HepG2 (cell line): ENCODE data around the gene NOTUM. TPM values are rescaled to one million over a fixed set of nuclear protein-coding genes. Genes with fewer than 3 reads are reported as not detected.

Source experiments
- CREB1 ChIP-seq, 2 experiments: fragments of 450-650 bp in 1 of 2; IDR thresholded peaks; 2 replicates each; pipeline ENCODE4 v1.6.1; 2016 to 2017; ENCODE audit warnings: control low read depth in 1 of 2, mild to moderate bottlenecking in 1 of 2, missing compliant biosample characterization in 1 of 2, missing genetic modification characterization in 1 of 2
- DBP ChIP-seq: sonication (generic); formaldehyde crosslinking; IDR thresholded peaks from 2 replicates; pipeline ENCODE4 v1.4.0; 2020; ENCODE audit warnings: missing genetic modification reagents; ENCODE audit errors: not compliant biosample characterization
- EHMT2 ChIP-seq: fragments of 200-600 bp; sonication (generic); IDR thresholded peaks from 2 replicates; pipeline ENCODE4 v1.7.0; 2017; ENCODE audit warnings: antibody characterized with exemption, low read depth, low read length, borderline replicate concordance
- ELF1 ChIP-seq: sonication (generic); formaldehyde crosslinking; IDR thresholded peaks from 2 replicates; pipeline ENCODE4 v1.4.0; 2020; ENCODE audit warnings: missing genetic modification reagents
- FOXJ3 ChIP-seq: sonication (generic); formaldehyde crosslinking; IDR thresholded peaks from 2 replicates; pipeline ENCODE4 v1.4.0; 2020; ENCODE audit warnings: missing genetic modification reagents, mild to moderate bottlenecking, borderline replicate concordance
- FOXO4 ChIP-seq: sonication (generic); formaldehyde crosslinking; conservative IDR thresholded peaks from 2 replicates; pipeline ENCODE4 v1.8.1; 2023; ENCODE audit warnings: missing genetic modification reagents
- ISX ChIP-seq: sonication (generic); formaldehyde crosslinking; conservative IDR thresholded peaks from 2 replicates; pipeline ENCODE4 v1.5.0; 2020; ENCODE audit warnings: missing genetic modification reagents
- NFYC ChIP-seq: IDR thresholded peaks from 2 replicates; pipeline ENCODE4 v1.6.1; 2016; ENCODE audit warnings: missing genetic modification reagents, missing compliant biosample characterization
- NR2F1 ChIP-seq, 2 experiments: fragments of 450-650 bp in 1 of 2; formaldehyde crosslinking in 1 of 2; IDR thresholded peaks; 2 replicates each; pipeline versions ENCODE4 v1.5.0 to v1.6.1; 2016 to 2020; ENCODE audit warnings: mild to moderate bottlenecking in 1 of 2, missing compliant biosample characterization in 1 of 2, missing genetic modification reagents in 1 of 2, moderate library complexity in 1 of 2
- PAX8 ChIP-seq: sonication (generic); formaldehyde crosslinking; IDR thresholded peaks from 2 replicates; pipeline ENCODE4 v1.8.0; 2022; ENCODE audit warnings: mild to moderate bottlenecking, missing genetic modification reagents, borderline replicate concordance
- PHF21A ChIP-seq: sonication (generic); formaldehyde crosslinking; IDR thresholded peaks from 2 replicates; pipeline ENCODE4 v1.5.0; 2020; ENCODE audit warnings: mild to moderate bottlenecking, missing genetic modification reagents
- REL ChIP-seq: sonication (generic); formaldehyde crosslinking; conservative IDR thresholded peaks from 2 replicates; pipeline ENCODE4 v1.8.0; 2022; ENCODE audit warnings: mild to moderate bottlenecking, missing genetic modification reagents, moderate library complexity
- SCMH1 ChIP-seq: sonication (generic); formaldehyde crosslinking; IDR thresholded peaks from 2 replicates; pipeline ENCODE4 v1.9.0; 2021; ENCODE audit warnings: missing genetic modification reagents, mild to moderate bottlenecking, borderline replicate concordance
- SNRNP70 ChIP-seq: fragments of 200-400 bp; formaldehyde crosslinking; IDR thresholded peaks from 2 replicates; pipeline ENCODE4 v1.6.1; 2017; ENCODE audit warnings: mild to moderate bottlenecking, low read depth, low read length, moderate library complexity
- SRF ChIP-seq: IDR thresholded peaks from 2 replicates; pipeline ENCODE4 v1.6.1; 2011; ENCODE audit warnings: mild to moderate bottlenecking, low read depth, low read length, moderate library complexity
- SSRP1 ChIP-seq: IDR thresholded peaks from 2 replicates; pipeline ENCODE4 v1.6.1; 2016; ENCODE audit warnings: control low read depth
- TBP ChIP-seq: sonication (generic); formaldehyde crosslinking; IDR thresholded peaks from 2 replicates; pipeline ENCODE4 v1.5.0; 2020; ENCODE audit warnings: missing genetic modification reagents
- TEF ChIP-seq: sonication (generic); formaldehyde crosslinking; IDR thresholded peaks from 2 replicates; pipeline ENCODE4 v1.5.0; 2020; ENCODE audit warnings: missing genetic modification reagents
- ZNF124 ChIP-seq: sonication (generic); formaldehyde crosslinking; IDR thresholded peaks from 2 replicates; pipeline ENCODE4 v1.4.0; 2020; ENCODE audit warnings: missing genetic modification reagents
- ZNF17 ChIP-seq: sonication (generic); formaldehyde crosslinking; IDR thresholded peaks from 2 replicates; pipeline ENCODE4 v1.5.0; 2020; ENCODE audit warnings: mild to moderate bottlenecking, missing genetic modification reagents
- ZSCAN30 ChIP-seq: sonication (generic); formaldehyde crosslinking; IDR thresholded peaks from 2 replicates; pipeline ENCODE4 v1.5.0; 2020; ENCODE audit warnings: mild to moderate bottlenecking, missing genetic modification reagents
- ZXDC ChIP-seq: sonication (generic); formaldehyde crosslinking; IDR thresholded peaks from 2 replicates; pipeline ENCODE4 v1.5.0; 2020; ENCODE audit warnings: mild to moderate bottlenecking, missing genetic modification reagents
- polyA plus RNA-seq, 8 experiments: library from polyadenylated mRNA; depleted of rRNA in 3 of 8; stranded (reverse) in 7 of 8; unstranded in 1 of 8; fragments of >200 nt; fragmentation: Illumina TruSeq in 4 of 8; extraction: Trizol in 4 of 8; gene quantifications; 2 replicates each; pipeline versions ENCODE4 v1.2.1 to v1.2.3, GENCODE V29; 2011 to 2016; ENCODE audit warnings: low read depth in 4 of 8, missing spikeins in 1 of 8, mixed read lengths in 1 of 8; ENCODE audit not compliant: insufficient read depth in 1 of 8
- total RNA-seq, 5 experiments: library from RNA; depleted of rRNA; stranded (reverse); fragments of >200 nt; fragmentation: Illumina TruSeq; extraction: Trizol; gene quantifications; 2 replicates each; pipeline ENCODE4 v1.2.3, GENCODE V29; 2016; ENCODE audit warnings: low read depth in 1 of 5
- TF ChIP-seq, protein P1 (sequence below): sonication (generic); formaldehyde crosslinking; IDR thresholded peaks from 2 replicates; pipeline ENCODE4 v1.5.0; 2020; ENCODE audit warnings: missing genetic modification reagents
- TF ChIP-seq, protein P2 (sequence below): sonication (generic); formaldehyde crosslinking; conservative IDR thresholded peaks from 2 replicates; pipeline ENCODE4 v1.5.0; 2020; ENCODE audit warnings: missing genetic modification reagents

Gene NOTUM
- total and polyA plus RNA-seq, 2 of the 13 experiments (the other 11 are each of a cell fraction or from before 2014, with no cell fraction given): 150 to 160 TPM

- no peak for TF ChIP-seq FOXO4
- TF ChIP-seq, protein P1, sequence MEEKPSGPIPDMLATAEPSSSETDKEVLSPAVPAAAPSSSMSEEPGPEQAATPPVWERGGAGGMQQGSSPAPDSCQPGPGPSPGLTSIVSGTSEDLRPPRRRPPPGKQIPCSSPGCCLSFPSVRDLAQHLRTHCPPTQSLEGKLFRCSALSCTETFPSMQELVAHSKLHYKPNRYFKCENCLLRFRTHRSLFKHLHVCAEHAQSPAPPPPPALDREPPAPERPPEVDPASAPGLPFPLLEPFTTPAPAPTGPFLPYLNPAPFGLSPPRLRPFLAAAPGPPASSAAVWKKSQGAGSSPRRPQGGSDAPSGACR (CRISPR knock-in tag): no peak
- TF ChIP-seq ELF1: no peak
- TF ChIP-seq, protein P2, sequence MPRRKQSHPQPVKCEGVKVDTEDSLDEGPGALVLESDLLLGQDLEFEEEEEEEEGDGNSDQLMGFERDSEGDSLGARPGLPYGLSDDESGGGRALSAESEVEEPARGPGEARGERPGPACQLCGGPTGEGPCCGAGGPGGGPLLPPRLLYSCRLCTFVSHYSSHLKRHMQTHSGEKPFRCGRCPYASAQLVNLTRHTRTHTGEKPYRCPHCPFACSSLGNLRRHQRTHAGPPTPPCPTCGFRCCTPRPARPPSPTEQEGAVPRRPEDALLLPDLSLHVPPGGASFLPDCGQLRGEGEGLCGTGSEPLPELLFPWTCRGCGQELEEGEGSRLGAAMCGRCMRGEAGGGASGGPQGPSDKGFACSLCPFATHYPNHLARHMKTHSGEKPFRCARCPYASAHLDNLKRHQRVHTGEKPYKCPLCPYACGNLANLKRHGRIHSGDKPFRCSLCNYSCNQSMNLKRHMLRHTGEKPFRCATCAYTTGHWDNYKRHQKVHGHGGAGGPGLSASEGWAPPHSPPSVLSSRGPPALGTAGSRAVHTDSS (CRISPR knock-in tag): no peak
- no peak for TF ChIP-seq SNRNP70
- no peak for TF ChIP-seq NFYC (CRISPR knock-in tag)
- TF ChIP-seq SSRP1: no peak
- no peak for TF ChIP-seq DBP (CRISPR knock-in tag)
- TF ChIP-seq SRF: no peak
- TF ChIP-seq PHF21A (CRISPR knock-in tag): no peak
- no peak for TF ChIP-seq EHMT2
- TF ChIP-seq SCMH1 (CRISPR knock-in tag): no peak
- no peak for TF ChIP-seq CREB1 (IDR thresholded peaks at IDR 0.05)
- no peak for TF ChIP-seq CREB1 (CRISPR knock-in tag; IDR thresholded peaks at IDR 0.05)
- TF ChIP-seq PAX8 (CRISPR knock-in tag): no peak
- no peak for TF ChIP-seq ZNF17
- no peak for TF ChIP-seq ZSCAN30 (CRISPR knock-in tag)
- no peak for TF ChIP-seq REL (CRISPR knock-in tag)
- TF ChIP-seq ZXDC (CRISPR knock-in tag): no peak
- no peak for TF ChIP-seq FOXJ3
- TF ChIP-seq TEF (CRISPR knock-in tag): no peak
- no peak for TF ChIP-seq TBP (CRISPR knock-in tag)
- TF ChIP-seq ZNF124 (CRISPR knock-in tag): no peak
- no peak for TF ChIP-seq ISX (CRISPR knock-in tag)
- no peak for TF ChIP-seq NR2F1 (CRISPR knock-in tag; IDR thresholded peaks at IDR 0.05)
Observed at GRCh38 chr17:81903415-81903831, 57.6 kb downstream of the NOTUM start (continued).
